GM18873 (cell line): ENCODE results near the gene PDE4D.

Experiments
- ATAC-seq: cut with Tn5 transposase; IDR thresholded peaks from one replicate; pipeline ENCODE4 v1.9.1; 2021; ENCODE audit warnings: mild to moderate bottlenecking, moderate library complexity, moderate number of reproducible peaks; ENCODE audit not compliant: unreplicated experiment, low FRiP score

PDE4D gene

DNA sequence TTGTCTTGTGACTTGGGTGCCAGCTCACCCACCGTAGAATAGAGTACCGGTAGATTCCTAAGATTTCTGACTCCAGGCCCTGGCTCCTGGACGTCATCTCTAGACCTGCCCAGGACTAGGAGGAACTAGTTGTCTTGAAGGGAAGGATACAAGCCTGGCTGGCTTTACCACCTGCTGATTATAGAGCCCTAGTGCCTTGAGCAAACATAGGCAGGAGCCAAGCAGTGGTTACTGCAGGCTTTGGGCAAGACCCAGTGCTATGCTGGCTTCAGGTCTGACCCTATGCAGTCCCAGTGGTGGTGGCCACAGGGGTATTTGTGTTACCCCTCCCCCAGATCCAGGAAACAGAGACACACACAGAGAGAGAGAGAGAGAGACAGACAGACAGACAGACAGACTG, 606.2 kb downstream of the PDE4D start:
- ATAC-seq = no peak

DNA sequence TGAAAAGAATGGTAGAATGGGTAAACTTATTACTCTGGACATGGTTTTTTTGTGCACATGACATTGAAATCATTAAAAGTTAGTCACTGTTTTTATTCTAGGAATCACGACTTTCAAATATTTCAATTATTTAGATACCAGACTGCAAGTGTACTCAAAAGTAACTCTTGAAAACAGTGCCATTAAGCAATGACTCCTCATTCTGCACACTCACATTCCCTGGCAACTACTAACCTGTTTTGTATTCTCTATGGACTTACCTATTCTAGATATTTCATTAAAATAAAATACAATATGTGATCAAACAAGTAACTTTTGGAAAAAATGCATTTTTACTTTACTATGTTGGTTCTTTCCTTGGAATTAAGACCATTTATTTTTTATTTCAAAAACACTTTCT, 607.0 kb downstream of the PDE4D start:
- ATAC-seq = no peak

DNA sequence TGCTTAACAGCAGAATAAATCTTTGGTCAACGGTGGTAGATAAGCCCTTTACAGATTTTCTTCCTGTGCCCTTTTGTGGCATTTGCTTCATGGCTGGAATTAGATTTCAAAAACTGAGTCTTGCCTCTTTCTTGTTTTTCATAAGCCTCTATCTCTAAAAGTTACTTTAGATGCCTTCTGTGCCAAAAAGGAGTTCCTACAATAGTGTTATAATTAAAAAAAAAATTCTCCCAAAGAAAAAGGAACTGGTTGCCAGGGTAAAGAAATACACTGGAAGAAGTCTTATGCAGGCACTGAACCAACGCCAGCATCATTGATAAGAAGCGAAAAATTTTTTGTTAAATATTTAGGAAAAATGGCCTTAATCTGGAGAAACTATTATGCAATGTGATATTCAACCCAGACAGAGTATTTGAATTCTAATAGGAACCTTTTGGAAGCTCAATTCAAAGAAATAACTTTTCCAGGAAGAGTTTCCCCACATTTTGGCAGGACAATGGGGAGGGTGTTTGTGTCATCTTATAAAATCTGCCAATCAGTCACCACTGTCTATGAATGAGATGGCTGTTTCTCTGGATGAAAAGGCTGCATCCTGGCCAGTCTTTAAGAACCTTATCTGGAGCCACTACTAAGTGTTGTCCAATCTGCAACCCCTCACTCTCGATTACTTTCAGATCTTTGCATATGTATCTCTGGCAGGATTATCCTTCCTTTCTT, 608.1 kb downstream of the PDE4D start:
- no peak for ATAC-seq

DNA sequence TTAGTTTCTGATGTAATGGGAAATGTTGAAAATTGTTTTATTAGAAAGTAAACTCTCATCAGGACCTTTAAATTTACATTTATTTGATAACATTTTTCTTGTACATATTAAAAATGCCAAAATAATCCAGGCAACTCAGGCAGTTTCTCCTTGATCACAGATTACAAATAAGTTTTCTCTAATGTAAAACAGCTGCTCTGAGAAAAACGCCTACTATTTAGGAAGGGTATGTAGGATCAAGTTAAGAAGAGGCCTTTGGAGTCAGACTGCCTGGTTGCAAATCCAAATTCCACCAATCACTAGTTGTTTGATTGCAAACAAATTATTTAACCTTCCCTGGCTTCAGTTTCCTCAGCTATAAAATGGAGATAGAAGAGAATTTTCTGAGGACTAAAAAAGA, 610.8 kb downstream of the PDE4D start:
- no peak for ATAC-seq

DNA sequence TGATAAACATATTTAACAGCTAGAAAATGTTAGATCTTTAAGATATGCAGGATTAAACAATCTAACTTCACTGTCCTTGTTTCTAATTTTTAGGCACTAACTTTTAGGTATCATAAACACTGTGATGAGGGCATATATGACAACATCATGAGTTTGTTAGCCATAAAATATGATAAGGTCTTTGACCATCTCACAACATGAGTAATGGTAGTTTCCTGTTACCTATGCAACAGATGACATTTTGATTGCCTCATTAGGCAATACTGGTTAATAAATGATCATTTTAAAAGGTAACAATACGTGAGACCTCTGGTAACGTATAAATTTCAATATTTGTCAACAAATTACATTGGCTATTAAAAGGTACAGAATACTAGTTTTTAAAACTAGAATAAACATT, 613.5 kb downstream of the PDE4D start:
- no peak for ATAC-seq

DNA sequence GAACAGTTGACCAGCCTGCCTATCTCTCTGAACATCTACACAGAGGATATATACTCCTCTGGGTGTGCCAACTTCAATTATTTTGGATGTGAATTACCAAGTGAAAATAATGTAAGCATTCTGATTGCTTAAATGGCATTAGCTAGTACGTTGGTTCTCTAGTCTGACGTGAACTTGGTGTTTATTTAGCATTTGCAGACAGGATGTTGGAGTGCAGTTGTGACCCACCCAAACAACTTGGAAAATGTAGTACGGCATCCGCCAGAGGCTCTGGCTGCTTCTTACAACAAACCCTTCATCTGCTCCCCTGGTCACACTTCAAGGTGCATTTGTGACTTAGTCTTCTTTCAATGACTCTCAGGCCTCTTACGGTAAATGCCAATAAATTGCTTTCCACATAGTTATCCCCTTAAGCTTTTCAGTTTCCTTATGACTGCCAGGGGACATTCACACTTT, 616.6 kb downstream of the PDE4D start:
- no peak for ATAC-seq

DNA sequence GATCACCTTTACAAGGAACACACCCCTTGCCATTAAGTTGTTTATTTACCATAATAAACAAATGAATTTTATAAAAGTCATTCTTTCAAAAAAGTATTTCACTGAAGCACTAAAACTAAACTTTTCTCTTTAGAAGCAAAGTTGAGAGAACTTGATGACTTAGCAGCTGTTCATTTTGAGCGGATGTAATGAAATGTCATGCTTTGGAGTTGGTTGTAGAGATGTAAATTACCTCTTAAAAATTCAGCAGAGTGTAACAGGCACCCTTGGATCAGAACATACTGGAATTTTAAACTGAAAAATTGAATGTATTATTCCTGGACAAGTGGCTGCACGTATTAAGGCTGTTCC, 617.2 kb downstream of the PDE4D start:
- ATAC-seq = no peak

DNA sequence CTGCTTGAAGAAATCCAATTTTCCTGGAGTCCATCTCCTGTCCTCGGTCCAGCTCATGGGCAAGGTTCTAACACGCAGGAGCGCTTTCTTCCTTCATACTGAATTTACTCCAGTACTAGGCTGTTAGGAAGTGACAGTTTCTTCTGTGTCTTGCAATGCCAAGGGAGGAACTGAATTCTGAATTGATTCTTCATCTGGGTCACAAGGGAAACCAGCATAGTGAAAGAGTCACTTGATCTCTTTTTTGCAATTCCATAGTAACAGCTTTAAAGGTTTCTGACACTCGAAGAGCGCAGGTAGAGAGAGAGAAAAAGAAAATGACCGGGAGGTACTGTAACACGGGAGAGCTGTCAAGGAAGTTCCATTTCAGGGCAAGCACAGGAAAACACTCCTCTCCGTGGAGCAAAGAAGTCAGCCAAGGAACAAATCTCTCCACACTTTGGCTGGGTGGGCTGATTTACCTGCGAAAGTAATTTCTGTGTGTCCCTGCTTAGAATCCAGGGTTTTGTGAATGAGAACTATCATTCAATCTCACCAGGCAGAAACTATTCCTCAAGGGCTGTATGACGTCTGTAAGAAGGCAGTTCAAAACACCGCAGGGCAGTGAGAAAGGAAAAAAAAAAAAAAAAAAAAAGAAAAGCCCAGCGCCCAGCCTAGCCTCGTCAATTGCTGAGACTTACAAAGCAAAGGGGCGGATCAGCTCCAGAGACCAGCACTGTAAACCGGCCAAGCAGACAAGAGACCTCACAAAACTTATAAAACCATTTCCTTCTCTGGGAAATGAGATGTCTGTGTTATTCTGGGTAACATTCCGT, 617.8 kb downstream of the PDE4D start:
- ATAC-seq = no peak

DNA sequence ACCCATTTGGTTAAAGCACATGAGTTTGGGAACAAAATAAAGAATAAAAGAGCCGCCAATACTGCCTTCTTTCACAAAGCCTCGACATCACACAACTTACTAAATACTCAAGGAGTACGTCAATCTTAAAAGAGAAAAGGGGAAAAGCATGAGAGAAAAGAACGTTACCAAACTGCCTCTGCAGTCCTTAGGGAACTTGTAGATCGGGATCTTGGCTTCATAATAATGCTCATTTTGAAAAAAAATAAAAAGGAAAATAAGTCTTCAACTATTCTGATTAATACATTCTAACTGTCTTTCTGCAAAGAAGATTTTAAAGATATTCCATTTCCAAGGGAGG, 618.4 kb downstream of the PDE4D start:
- no peak for ATAC-seq

DNA sequence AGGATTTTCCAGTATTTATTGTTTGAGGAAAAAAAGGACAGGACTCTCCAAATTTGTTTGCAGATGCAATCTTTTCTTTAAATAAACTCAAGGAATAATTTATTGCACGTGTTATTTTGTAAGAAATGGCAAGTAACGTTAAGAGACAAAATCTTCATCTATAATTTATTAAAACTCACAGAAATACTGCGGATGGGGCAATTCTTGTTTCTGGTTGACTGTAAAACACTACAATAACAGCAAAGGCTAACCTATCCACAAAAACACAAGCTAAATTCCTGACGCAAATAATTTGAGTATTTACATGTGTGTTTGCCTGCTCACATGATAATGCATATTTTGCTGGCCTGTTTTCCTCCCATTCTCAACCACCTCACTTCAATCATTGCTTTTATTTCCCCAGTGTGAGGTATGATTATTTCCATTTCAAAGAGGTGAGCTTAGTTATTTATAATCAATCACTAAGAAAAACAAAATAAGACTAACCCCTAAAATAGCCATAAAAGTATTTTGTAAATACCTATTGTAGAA, 619.4 kb downstream of the PDE4D start:
- no peak for ATAC-seq

DNA sequence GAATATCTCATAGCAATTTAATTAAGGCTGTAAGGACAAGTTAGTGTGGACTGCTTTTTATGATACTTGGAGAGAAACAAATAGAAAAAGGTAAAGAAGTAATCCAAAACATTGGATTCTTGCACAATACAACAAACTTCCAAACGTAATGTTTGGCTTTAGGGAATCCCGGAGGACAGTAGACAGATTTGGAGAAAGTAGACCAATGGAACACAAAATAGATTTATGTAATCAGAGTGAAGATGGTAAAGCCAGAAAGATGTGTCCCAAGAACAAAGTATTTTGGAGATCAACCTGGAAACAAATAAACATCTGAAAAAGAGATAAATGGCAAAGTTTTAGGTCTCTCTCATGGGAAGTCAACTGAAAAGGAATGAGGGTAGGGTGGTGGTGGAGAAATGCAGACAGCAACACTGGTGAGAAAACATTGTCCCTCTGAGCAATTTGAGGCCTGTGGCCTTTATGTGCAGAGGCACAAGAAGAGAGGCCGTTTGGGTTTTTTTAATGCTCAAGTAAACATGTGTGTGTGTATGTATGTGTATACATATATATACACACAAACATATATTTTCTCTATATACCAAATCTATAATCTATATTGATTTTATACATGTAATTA, 620.6 kb downstream of the PDE4D start:
- no peak for ATAC-seq

DNA sequence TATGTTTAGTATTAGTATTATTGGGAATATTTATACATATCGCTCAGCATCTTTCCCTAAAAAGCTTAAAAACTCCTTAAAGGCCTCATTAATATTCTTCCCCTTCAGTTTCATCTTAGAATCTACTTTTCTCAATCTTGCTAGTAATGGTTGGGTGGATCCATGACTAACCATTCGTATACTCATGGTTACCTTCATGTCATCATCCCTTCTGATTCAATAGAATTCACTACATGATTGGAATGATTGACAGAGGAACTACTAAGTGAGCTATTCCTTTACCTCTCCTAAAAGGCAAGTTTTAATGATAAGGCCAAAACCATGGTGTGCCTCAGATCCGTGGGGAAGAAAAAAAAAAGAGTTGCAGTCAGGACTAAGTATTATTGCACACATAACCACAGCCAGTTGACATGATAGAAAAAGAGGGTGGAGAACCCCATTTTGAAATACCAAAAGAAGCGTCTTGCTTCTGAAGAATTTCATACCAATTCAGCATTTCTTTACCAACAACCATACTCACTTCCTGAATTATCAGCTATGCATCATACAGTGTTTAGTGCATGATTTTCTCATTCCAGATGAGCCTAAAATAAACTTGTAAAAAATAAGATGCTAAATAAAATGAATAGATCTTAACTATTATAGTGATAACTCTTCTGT, 624.6 kb downstream of the PDE4D start:
- no peak for ATAC-seq

DNA sequence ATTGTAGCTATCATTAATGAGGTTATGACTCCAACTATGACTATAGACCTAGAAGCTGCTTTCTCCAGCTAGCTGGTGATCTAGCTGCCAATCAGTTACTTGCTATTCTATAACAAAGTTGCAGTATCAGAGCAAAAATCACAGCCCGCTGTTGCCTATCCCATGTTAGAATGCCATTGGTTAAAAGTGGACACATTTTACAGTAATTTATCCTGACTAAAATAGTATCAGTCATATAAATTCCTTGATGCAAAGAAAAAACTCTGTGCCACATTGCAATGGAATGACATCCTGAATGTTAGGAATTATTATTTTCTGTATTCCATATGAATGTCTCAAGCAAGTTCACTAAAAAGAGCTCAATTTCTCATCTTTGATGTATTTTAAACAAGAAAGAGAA, 626.5 kb downstream of the PDE4D start:
- ATAC-seq = no peak

DNA sequence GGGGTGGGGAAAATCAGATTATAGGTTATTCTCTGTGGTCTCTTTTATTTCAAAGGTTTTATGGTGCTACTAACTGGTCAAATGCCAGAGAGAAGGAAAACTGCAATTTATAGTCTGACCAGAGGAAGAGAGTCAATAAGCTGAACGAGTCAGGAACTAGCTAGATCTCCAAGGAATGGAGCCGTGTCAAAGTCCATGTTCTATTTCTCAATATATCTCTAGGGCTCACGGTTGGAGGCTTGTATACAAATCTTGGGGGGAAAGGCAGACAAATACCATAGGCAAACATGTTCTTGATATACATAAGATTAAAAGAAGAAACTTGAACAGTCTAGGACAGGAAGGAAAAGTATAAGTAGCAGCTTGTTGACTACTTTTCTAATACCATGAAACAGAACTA, 627.1 kb downstream of the PDE4D start:
- no peak for ATAC-seq

DNA sequence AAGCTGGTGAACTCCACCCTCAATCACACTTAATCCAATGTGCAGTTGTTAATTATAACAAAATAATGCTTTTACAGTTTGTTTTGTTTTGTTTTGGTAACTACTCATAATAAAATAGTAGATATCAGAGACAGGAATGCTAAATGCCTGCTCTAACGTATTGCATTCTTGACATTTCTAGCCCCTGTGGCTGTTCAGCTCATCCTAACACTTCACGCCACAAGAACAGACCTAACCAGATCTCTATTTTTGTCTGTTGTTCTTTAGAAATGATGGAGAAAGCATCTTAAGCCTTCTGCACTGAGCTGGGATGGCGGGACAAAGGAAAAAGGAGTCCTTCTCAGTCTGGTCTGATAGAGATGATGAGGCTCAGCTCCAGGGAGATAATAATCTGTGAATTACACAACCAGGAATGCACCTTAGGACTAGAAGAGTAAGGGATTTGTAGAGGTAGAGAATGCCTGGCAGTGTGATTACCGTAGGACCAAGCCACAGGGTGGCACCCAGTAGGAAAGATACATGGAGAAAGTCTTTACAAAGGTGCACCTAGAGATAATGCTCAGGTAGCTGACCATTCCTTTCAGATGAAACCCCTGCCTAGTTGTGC, 628.8 kb downstream of the PDE4D start:
- ATAC-seq = no peak

DNA sequence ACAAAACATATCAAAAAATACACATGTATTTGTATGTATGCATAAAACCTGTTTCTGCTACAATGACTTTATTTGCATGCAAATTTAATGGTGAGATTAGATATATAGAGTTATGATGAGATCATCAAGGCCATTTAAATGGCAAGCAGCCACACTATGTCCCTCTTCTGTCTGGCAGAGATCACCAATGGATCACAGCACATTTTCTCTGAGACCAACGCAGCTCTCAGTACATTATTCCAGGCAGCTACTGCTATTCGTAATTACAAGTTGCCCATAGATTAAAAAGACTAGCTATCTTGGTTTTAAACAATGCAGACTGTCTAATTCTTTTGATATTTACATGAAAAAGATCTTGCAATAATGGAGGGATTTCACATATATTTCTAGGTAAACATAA, 629.5 kb downstream of the PDE4D start:
- ATAC-seq = no peak

DNA sequence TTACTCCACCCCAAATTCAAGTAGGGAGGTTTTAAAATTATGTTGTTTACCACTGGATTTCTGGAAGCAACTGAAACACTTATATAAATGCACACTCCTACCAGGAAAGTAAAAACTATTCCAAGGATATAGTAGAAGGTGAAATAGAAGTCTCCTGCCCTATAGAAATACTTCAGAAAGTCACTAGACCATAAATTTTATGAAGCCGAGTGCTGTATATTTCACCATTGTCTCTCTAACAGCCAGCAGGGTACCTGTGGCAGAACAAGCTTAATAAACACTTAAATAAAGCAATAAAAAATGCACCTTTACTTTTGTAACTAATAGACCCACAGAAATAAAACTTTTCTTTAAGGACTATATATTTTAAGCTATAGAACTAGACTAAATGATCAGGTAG, 631.6 kb downstream of the PDE4D start:
- ATAC-seq = no peak

DNA sequence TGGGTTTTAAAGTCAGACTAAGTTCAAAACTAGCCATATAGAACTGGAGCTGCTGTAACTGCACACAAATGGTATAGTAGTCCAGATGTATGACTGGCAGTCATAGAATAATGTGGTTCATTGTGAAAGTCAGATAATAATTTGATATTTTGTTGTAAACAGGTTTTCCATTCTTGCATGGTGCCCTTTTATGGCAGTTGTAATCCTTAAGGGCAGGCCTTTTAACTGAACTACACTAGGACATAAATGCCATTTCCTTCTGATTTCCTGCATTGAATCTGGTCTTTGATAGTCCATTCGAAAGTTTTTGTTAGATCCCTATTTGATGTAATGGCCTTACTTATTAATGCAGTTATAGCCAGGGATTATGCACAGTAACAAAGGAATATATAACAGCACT, 632.6 kb downstream of the PDE4D start:
- ATAC-seq = no peak

DNA sequence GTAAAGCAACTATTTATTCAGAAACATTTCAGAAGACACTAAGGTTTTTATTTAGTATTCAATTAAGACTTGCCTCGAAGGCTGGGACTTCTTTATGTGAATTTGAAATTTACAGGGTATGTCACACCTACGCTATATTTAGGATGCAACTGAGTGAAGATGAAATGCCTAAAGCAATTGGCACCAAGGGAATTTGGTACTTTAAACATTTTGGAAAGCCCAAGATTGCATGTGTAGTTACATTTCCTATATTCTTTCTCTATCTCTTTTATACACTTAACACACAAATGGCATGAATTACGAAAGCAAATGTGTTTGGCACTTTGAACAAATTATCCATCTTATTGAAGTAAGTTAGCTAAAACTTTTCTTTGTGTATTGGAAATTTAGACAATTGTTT, 633.3 kb downstream of the PDE4D start:
- no peak for ATAC-seq

DNA sequence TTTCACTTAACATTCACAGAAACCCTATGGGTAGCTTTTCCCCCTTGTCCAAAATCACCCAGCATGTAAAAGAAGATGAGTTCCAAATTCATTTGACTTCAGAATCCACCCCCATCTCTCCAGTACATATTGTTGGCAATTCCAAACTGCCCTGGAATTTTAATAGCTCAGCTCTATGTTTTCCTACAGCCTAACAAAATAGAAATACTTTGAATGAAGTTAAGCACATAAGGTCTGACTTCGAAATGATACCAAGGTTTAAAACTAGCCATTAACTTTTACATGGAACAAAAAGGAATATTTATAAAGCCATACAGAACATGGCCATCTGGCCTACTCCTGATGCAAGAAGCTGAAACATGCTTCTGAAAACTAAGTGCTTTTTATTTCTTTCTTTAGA, 634.3 kb downstream of the PDE4D start:
- ATAC-seq = no peak
